PC-3 (cell line): ENCODE data around the gene ZACN. TPM values are rescaled to one million over a fixed set of nuclear protein-coding genes. Genes with fewer than 3 reads are reported as not detected.

ENCODE experiments used
- ATAC-seq: fragments of 200-7000 bp; cut with Tn5 transposase; 2 replicates; pipeline ENCODE4 v1.9.1; 2020; ENCODE audit warnings: mild to moderate bottlenecking, moderate library complexity
- BruUV-seq: library from RNA; stranded (reverse); fragments of 400-500 nt; replicated peaks from 2 replicates; lab custom pipeline; 2021; lab: Mats Ljungman, UMichigan
- CTCF ChIA-PET: fragments of 300-600 bp; sonication (Branson Sonifier 250); formaldehyde crosslinking; loops from one replicate; lab custom pipeline; 2022; ENCODE audit warnings: antibody characterized with exemption; lab: Charles Lee
- POLR2A ChIA-PET: fragments of 300-600 bp; sonication (Branson Sonifier 250); formaldehyde crosslinking; loops from one replicate; lab custom pipeline; 2022; ENCODE audit warnings: antibody characterized with exemption; ENCODE audit not compliant: unreplicated experiment; lab: Charles Lee
- DNase-seq: peaks from one replicate; pipeline ENCODE4 v3.0.0-alpha.2; 2015
- H2AFZ ChIP-seq: fragments of 300-600 bp; sonication (generic); 2 replicates; pipeline ENCODE4 v1.6.0; 2016; ENCODE audit warnings: antibody characterized with exemption, low read length
- H3F3A ChIP-seq: fragments of 300-600 bp; sonication (generic); one replicate; pipeline ENCODE4 v1.6.0; 2017; ENCODE audit warnings: antibody characterized with exemption, low read length, control low read depth, mild to moderate bottlenecking; ENCODE audit not compliant: unreplicated experiment
- H3K27ac ChIP-seq: fragments of 300-600 bp; sonication (generic); 2 replicates; pipeline ENCODE4 v1.5.1; 2016; ENCODE audit warnings: mild to moderate bottlenecking, low read length
- H3K27me3 ChIP-seq: fragments of 300-600 bp; sonication (generic); 2 replicates; pipeline ENCODE4 v1.6.1; 2016; ENCODE audit warnings: low read length, mixed read lengths
- H3K36me3 ChIP-seq: fragments of 300-600 bp; sonication (generic); 2 replicates; pipeline ENCODE4 v1.6.1; 2016; ENCODE audit warnings: low read depth, mixed run types, low read length, mixed read lengths
- H3K4me1 ChIP-seq: fragments of 300-600 bp; sonication (generic); 2 replicates; pipeline ENCODE4 v1.5.1; 2016; ENCODE audit warnings: low read length; ENCODE audit not compliant: insufficient read depth
- H3K4me2 ChIP-seq: fragments of 300-600 bp; sonication (generic); 2 replicates; pipeline ENCODE4 v1.6.0; 2016; ENCODE audit warnings: low read length
- H3K4me3 ChIP-seq: fragments of 300-600 bp; sonication (generic); 2 replicates; pipeline ENCODE4 v1.5.1; 2016; ENCODE audit warnings: mild to moderate bottlenecking, low read length, mixed read lengths
- H3K79me2 ChIP-seq: fragments of 300-600 bp; sonication (generic); 2 replicates; pipeline ENCODE4 v1.6.1; 2017; ENCODE audit warnings: low read length, mixed read lengths
- H3K9ac ChIP-seq: fragments of 300-600 bp; sonication (generic); 2 replicates; pipeline ENCODE4 v1.6.0; 2016; ENCODE audit warnings: mild to moderate bottlenecking, low read length
- H3K9me2 ChIP-seq: fragments of 300-600 bp; sonication (generic); replicated peaks from 2 replicates; pipeline ENCODE4 v1.6.1; 2016; ENCODE audit warnings: mixed run types, low read length, mixed read lengths
- H3K9me3 ChIP-seq: fragments of 300-600 bp; sonication (generic); 2 replicates; pipeline ENCODE4 v1.6.1; 2016; ENCODE audit warnings: low read length, mixed read lengths
- H4K20me1 ChIP-seq: fragments of 300-600 bp; sonication (generic); 2 replicates; pipeline ENCODE4 v1.6.1; 2016; ENCODE audit warnings: low read length, mixed read lengths
- CTCF ChIP-seq: fragments of 300-600 bp; sonication (generic); conservative IDR thresholded peaks from 2 replicates; pipeline ENCODE4 v1.5.1; 2017; ENCODE audit warnings: antibody characterized with exemption, low read depth, mild to moderate bottlenecking, low read length
- EZH2 ChIP-seq: fragments of 300-600 bp; sonication (generic); IDR thresholded peaks from one replicate; pipeline ENCODE4 v1.6.1; 2017; ENCODE audit warnings: antibody characterized with exemption, mild to moderate bottlenecking, low read length; ENCODE audit not compliant: unreplicated experiment
- EZH2phosphoT487 ChIP-seq: fragments of 300-600 bp; sonication (generic); IDR thresholded peaks from 2 replicates; pipeline ENCODE4 v1.6.1; 2018; ENCODE audit warnings: mild to moderate bottlenecking, antibody characterized with exemption, low read length, borderline replicate concordance
- intact Hi-C: fragments of 100-400 bp; cut with micrococcal nuclease; formaldehyde crosslinking; loops from 2 replicates; pipeline ENCODE4 v1.9.0; 2023
- total RNA-seq: library from RNA; depleted of rRNA; stranded (reverse); fragments of >200 nt; gene quantifications from 2 replicates; pipeline ENCODE4 v1.2.3, GENCODE V29; 2014

ZACN gene
- total RNA-seq, 1 experiment from 2014 or later, result 0.11 TPM

DNA sequence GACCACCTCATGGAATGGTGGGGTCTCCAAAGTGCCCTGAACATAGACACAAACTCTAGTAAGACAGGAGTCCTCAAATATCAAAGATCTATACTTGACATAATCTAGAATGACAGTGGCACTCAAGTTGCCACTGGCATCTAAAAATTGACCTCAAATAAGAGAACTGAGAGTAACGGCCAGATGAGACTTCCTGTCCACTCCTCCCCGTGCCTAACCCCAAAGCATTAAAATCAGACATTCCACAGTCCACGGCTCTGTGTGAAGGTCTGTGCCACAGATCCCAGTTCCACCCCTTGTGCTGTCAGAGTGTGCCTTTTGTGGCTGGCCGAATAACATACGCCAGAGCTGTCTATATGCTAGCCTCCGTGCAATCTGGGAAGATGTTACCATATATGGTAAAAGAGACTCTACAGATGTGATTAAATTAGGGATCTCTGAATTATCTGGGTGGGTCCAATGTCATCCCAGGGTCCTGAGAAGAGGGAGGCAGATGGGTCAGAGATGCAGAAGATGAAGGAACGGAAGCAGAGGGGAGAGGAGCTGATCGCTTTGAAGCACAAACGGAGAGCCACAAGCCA lies 30.9 kb upstream of the ZACN start:
- no peaks in the 10 kb centered on the region for H4K20me1 ChIP-seq
- no peak overlapping the region for H3K4me2 ChIP-seq
- H3K79me2 ChIP-seq, result peaks cover 12% of the 10 kb centered on the region; the same call in 1 of the 2 replicates
- peaks cover 19% of the 10 kb centered on the region for H3K4me1 ChIP-seq
- H3K36me3 ChIP-seq, result peaks cover 77% of the 10 kb centered on the region
- no peak overlapping the region for H3K4me3 ChIP-seq
- CTCF ChIA-PET, result interaction anchor here (0.6 kb wide), 1 partner anchor 1187 kb away, joined by 5 read pairs; no protein-coding TSS in a partner anchor
- H3K9me2 ChIP-seq, result no peaks in the 10 kb centered on the region
- H3K9ac ChIP-seq, result no peak overlapping the region
- no peaks in the 10 kb centered on the region for H3K9me3 ChIP-seq
- TF ChIP-seq CTCF, result no peak
- no peak for TF ChIP-seq EZH2
- no peak for TF ChIP-seq EZH2phosphoT487
- BruUV-seq, result no TSS peak
- intact Hi-C loops, result no loop called here
- DNase-seq (no peak), ATAC-seq (no peak)
- POLR2A ChIA-PET, result no interaction called here
- no peak overlapping the region for H2AFZ ChIP-seq
- H3K27me3 ChIP-seq, result no peaks in the 10 kb centered on the region
- H3F3A ChIP-seq, result no peaks in the 10 kb centered on the region
- H3K27ac ChIP-seq, result no peak overlapping the region

DNA sequence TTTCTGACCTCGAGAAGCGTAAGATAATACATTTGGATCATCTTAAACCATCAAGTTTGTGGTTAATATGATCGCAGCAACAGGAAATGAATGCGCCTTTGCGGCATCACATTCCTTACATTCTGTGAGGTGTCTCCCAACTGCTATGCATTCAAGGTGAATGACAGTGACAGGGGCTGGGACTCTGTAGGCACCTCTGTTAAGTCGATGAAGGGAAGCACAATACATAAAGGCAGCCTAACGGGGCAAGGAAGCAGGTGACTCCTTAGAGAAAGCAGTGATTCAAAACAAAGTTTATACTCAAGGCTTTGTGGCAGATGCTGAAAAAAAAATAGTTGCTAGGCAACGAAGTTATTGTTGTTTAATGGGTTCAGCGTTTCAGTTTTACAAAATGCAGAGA lies 30.3 kb upstream of the ZACN start:
- peaks cover under 1% of the 10 kb centered on the region for H3F3A ChIP-seq
- H2AFZ ChIP-seq, result no peak overlapping the region
- H3K9me3 ChIP-seq, result no peaks in the 10 kb centered on the region
- BruUV-seq, result no TSS peak
- peaks cover 77% of the 10 kb centered on the region for H3K36me3 ChIP-seq
- ChIA-PET POLR2A (no interaction called here), CTCF (no interaction called here)
- no peak overlapping the region for H3K27ac ChIP-seq
- peaks cover 18% of the 10 kb centered on the region for H3K79me2 ChIP-seq
- ATAC-seq, result peak; percentile 23
- no peak overlapping the region for H3K4me2 ChIP-seq
- peaks cover 25% of the 10 kb centered on the region for H3K4me1 ChIP-seq
- intact Hi-C loops, result no loop called here
- peak; percentile 41 for DNase-seq
- H3K9me2 ChIP-seq, result no peaks in the 10 kb centered on the region
- no peak overlapping the region for H3K9ac ChIP-seq
- no peaks in the 10 kb centered on the region for H3K27me3 ChIP-seq
- TF ChIP-seq CTCF, result no peak
- no peak for TF ChIP-seq EZH2
- TF ChIP-seq EZH2phosphoT487, result no peak
- no peaks in the 10 kb centered on the region for H4K20me1 ChIP-seq
- no peak overlapping the region for H3K4me3 ChIP-seq

GRCh38 chr17:76049239-76049638 lies 29.7 kb upstream of the ZACN start:
- DNase-seq, result no peak
- TF ChIP-seq EZH2 (no peak), CTCF (no peak), EZH2phosphoT487 (no peak)
- Histone ChIP-seq H3K4me1 (peaks cover 29% of the 10 kb centered on the region), H3K27ac (no peak overlapping the region), H4K20me1 (no peaks in the 10 kb centered on the region), H3F3A (peaks cover 4% of the 10 kb centered on the region), H3K4me3 (no peak overlapping the region), H3K36me3 (peaks cover 76% of the 10 kb centered on the region), H3K79me2 (peaks cover 21% of the 10 kb centered on the region), H3K27me3 (no peaks in the 10 kb centered on the region), H3K9me3 (no peaks in the 10 kb centered on the region), H3K9ac (no peak overlapping the region), H2AFZ (no peak overlapping the region), H3K9me2 (no peaks in the 10 kb centered on the region), H3K4me2 (no peak overlapping the region)
- ChIA-PET CTCF (no interaction called here), POLR2A (interaction anchor here (0.6 kb wide), 1 partner anchor 46 kb away, joined by 4 read pairs; no protein-coding TSS in a partner anchor)
- BruUV-seq, result no TSS peak
- intact Hi-C loops, result no loop called here
- ATAC-seq, result no peak
